ENCODE results near the gene RPH3AL. TPM values are rescaled to one million over a fixed set of nuclear protein-coding genes. Genes with fewer than 3 reads are reported as not detected.

The RPH3AL gene
- total RNA-seq, 2 donors from 2014 or later: 11.7 to 17.8 TPM

GRCh38 chr17:291587-291986 lies 61.0 kb downstream of the RPH3AL start:
- Histone ChIP-seq H3K4me1 (replicated peaks) (no peaks in the 10 kb centered on the region), H3K27ac (no peak overlapping the region), H3K4me3 (no peak overlapping the region), H3K27me3 (replicated peaks; ENCODE audit: insufficient read depth) (no peaks in the 10 kb centered on the region), H3K9me3 (no peaks in the 10 kb centered on the region), H3K36me3 (no peaks in the 10 kb centered on the region)
- no peak for DNase-seq (ENCODE audit: low spot score)
- TF ChIP-seq POLR2AphosphoS5 (IDR thresholded peaks at IDR 0.05): no peak
- no peak for TF ChIP-seq POLR2A (IDR thresholded peaks at IDR 0.05)
- TF ChIP-seq, protein P1, sequence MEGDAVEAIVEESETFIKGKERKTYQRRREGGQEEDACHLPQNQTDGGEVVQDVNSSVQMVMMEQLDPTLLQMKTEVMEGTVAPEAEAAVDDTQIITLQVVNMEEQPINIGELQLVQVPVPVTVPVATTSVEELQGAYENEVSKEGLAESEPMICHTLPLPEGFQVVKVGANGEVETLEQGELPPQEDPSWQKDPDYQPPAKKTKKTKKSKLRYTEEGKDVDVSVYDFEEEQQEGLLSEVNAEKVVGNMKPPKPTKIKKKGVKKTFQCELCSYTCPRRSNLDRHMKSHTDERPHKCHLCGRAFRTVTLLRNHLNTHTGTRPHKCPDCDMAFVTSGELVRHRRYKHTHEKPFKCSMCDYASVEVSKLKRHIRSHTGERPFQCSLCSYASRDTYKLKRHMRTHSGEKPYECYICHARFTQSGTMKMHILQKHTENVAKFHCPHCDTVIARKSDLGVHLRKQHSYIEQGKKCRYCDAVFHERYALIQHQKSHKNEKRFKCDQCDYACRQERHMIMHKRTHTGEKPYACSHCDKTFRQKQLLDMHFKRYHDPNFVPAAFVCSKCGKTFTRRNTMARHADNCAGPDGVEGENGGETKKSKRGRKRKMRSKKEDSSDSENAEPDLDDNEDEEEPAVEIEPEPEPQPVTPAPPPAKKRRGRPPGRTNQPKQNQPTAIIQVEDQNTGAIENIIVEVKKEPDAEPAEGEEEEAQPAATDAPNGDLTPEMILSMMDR (IDR thresholded peaks at IDR 0.05): no peak
- WGBS: 84% methylated on average over 7 of the region's 7 CpGs
- intact Hi-C loops (cut with DNase I): no loop called here

GRCh38 chr17:290626-291025 lies 62.0 kb downstream of the RPH3AL start:
- TF ChIP-seq POLR2AphosphoS5 (IDR thresholded peaks at IDR 0.05) (no peak), POLR2A (IDR thresholded peaks at IDR 0.05) (no peak)
- TF ChIP-seq, protein P1 (IDR thresholded peaks at IDR 0.05): no peak
- Histone ChIP-seq H3K27ac (no peak overlapping the region), H3K27me3 (replicated peaks; ENCODE audit: insufficient read depth) (no peaks in the 10 kb centered on the region), H3K4me3 (no peak overlapping the region), H3K4me1 (replicated peaks) (no peaks in the 10 kb centered on the region), H3K9me3 (no peaks in the 10 kb centered on the region), H3K36me3 (no peaks in the 10 kb centered on the region)
- DNase-seq (ENCODE audit: low spot score): no peak
- intact Hi-C loops (cut with DNase I): no loop called here
- 80% methylated on average over 18 of the region's 18 CpGs for whole genome bisulfite sequencing

- Histone ChIP-seq H3K9me3 (no peaks in the 10 kb centered on the region), H3K27ac (no peak overlapping the region), H3K36me3 (no peaks in the 10 kb centered on the region), H3K27me3 (replicated peaks; ENCODE audit: insufficient read depth) (no peaks in the 10 kb centered on the region), H3K4me1 (replicated peaks) (no peaks in the 10 kb centered on the region), H3K4me3 (no peak overlapping the region)
- intact Hi-C loops (cut with DNase I): no loop called here
- DNase-seq (ENCODE audit: low spot score): no peak
- 95% methylated on average over 21 of the region's 21 CpGs for WGBS
- TF ChIP-seq POLR2AphosphoS5 (IDR thresholded peaks at IDR 0.05): no peak
- TF ChIP-seq, protein P1 (IDR thresholded peaks at IDR 0.05): no peak
- TF ChIP-seq POLR2A (IDR thresholded peaks at IDR 0.05): no peak
Measured at GRCh38 chr17:290121-290521, 62.5 kb downstream of the RPH3AL start.

DNA sequence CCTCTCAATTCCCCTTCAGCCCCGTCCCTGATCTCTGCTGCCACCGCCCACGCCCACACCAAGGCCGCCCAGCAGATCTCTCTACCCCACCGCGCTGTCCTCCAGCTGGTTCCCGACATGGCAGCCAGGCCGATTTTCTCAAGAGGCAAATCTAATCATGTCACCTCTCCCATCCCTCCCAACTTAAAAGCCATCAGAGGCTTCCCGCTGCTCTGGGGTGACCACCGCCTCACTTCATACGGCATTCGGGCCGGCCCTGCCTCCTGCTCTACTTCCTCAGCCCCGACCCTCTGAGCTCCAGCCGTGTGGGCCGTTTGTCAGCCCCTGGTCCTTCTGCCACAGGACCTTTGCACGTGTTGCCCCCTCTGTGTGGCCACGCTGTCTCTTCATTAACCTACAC lies 63.2 kb downstream of the RPH3AL start:
- H3K4me3 ChIP-seq: no peak overlapping the region
- 94% methylated on average over 18 of the region's 18 CpGs for WGBS
- no peak for DNase-seq (ENCODE audit: low spot score)
- no peaks in the 10 kb centered on the region for H3K9me3 ChIP-seq
- no peaks in the 10 kb centered on the region for H3K4me1 ChIP-seq (replicated peaks)
- no peaks in the 10 kb centered on the region for H3K36me3 ChIP-seq
- no peaks in the 10 kb centered on the region for H3K27me3 ChIP-seq (replicated peaks; ENCODE audit: insufficient read depth)
- intact Hi-C loops (cut with DNase I): no loop called here
- no peak overlapping the region for H3K27ac ChIP-seq
- TF ChIP-seq, protein P1 (IDR thresholded peaks at IDR 0.05): no peak
- TF ChIP-seq POLR2AphosphoS5 (IDR thresholded peaks at IDR 0.05): no peak
- TF ChIP-seq POLR2A (IDR thresholded peaks at IDR 0.05): no peak

DNA sequence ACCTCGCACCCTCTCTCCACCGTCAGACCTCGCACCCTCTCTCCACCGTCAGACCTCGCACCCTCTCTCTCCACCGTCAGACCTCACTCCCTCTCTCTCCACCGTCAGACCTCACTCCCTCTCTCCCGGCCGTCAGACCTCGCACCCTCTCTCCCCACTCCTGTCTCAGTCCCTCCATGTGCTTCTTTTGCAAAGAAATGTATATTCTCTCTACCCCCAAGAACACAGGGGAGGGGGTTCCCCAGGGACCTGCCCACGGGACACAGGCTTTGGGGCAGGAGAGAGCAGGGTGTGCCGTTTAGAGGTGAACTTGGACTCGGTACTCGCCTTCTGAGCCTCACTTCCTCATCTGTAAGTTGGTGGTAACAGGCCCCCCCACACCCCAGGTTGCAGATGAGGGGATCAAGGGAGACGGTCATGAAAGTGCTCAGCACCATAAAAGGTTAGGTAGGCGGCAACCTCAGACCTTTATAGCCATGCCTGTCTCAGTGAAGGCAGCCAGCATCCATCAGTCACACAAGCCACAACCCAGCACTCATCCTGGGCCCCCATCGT lies 63.7 kb downstream of the RPH3AL start:
- 80% methylated on average over 14 of the region's 17 CpGs for WGBS
- no peak overlapping the region for H3K4me3 ChIP-seq
- intact Hi-C loops (cut with DNase I): no loop called here
- no peaks in the 10 kb centered on the region for H3K27me3 ChIP-seq (replicated peaks; ENCODE audit: insufficient read depth)
- no peaks in the 10 kb centered on the region for H3K4me1 ChIP-seq (replicated peaks)
- DNase-seq (ENCODE audit: low spot score): no peak
- H3K9me3 ChIP-seq: no peaks in the 10 kb centered on the region
- no peak for TF ChIP-seq POLR2A (IDR thresholded peaks at IDR 0.05)
- TF ChIP-seq, protein P1 (IDR thresholded peaks at IDR 0.05): no peak
- TF ChIP-seq POLR2AphosphoS5 (IDR thresholded peaks at IDR 0.05): no peak
- no peak overlapping the region for H3K27ac ChIP-seq
- H3K36me3 ChIP-seq: no peaks in the 10 kb centered on the region

Measured in prostate gland (tissue), 2 donors.